Erythroblast (primary cell): ENCODE results near the gene HLA-DPB1.

ENCODE experiments used
- GATA1 ChIP-seq: IDR thresholded peaks from 2 replicates; pipeline ENCODE4 v1.6.1; 2011; ENCODE audit warnings: low read depth, mild to moderate bottlenecking, control low read depth, low read length, moderate library complexity
- POLR2A ChIP-seq: IDR thresholded peaks from 2 replicates; pipeline ENCODE4 v1.6.1; 2011; ENCODE audit warnings: mild to moderate bottlenecking, low read length

DNA sequence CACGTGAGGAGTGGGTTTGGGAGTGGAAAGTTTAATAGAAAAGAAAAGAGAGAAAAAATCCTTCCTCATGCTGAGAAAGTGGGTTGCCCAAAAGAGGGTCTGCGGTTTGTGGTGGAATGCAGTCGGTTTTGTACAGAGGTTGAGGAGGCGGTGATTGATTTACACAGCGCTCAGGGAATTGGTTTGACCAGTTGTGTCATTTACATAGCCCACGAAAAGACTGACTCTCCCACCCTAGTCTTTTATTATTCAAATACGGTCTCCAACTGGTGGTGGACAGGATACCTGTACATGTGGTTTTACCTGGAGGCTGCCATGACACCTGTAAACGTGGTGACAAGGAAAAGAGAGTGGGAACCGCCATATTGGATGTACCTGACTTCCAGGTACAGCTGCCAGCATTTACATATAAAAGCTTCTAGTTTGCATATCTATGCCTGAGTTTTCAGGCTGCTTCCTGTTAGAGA, 42.1 kb downstream of the HLA-DPB1 start:
- TF ChIP-seq POLR2A (no peak), GATA1 (no peak)
